COLO829 (cell line): ENCODE results near the gene MDFI.
"Not testable (repeated sequence)": the region's sequence is repeated elsewhere in the genome, so short reads cannot be mapped to it uniquely, and the experiment has no call there.

Experiments used
- DNase-seq: peaks from one replicate; pipeline ENCODE4 v3.0.0; 2012; ENCODE audit warnings: low spot score

The MDFI gene

GRCh38 chr6:41602864-41603608, 35.2 kb upstream of the MDFI start:
- peak; percentile 79 for DNase-seq

GRCh38 chr6:41604006-41604405, 34.3 kb upstream of the MDFI start:
- DNase-seq, result no peak

GRCh38 chr6:41605649-41606048, 32.6 kb upstream of the MDFI start:
- DNase-seq, result no peak

- DNase-seq, result no peak
These were observed 31.2 kb upstream of the MDFI start for GRCh38 chr6:41607036-41607435.

- DNase-seq, result no peak
These were observed 30.5 kb upstream of the MDFI start for GRCh38 chr6:41607736-41608135.

GRCh38 chr6:41608443-41609151, 29.7 kb upstream of the MDFI start:
- no peak for DNase-seq

GRCh38 chr6:41614715-41615114, 23.6 kb upstream of the MDFI start:
- DNase-seq, result no peak

- DNase-seq, result no peak
These were observed 23.0 kb upstream of the MDFI start for GRCh38 chr6:41615311-41615710.

- no peak for DNase-seq
These were observed 19.7 kb upstream of the MDFI start for GRCh38 chr6:41618598-41618997.

GRCh38 chr6:41619193-41619592, 19.1 kb upstream of the MDFI start:
- DNase-seq, result not testable (repeated sequence)

- DNase-seq, result no peak
These were observed 16.9 kb upstream of the MDFI start for GRCh38 chr6:41621367-41621766.

GRCh38 chr6:41621802-41622201, 16.5 kb upstream of the MDFI start:
- no peak for DNase-seq

- DNase-seq, result no peak
These were observed 15.9 kb upstream of the MDFI start for GRCh38 chr6:41622206-41622988.

GRCh38 chr6:41623330-41623729, 14.9 kb upstream of the MDFI start:
- no peak for DNase-seq

GRCh38 chr6:41624621-41625380, 13.5 kb upstream of the MDFI start:
- no peak for DNase-seq

GRCh38 chr6:41625442-41625841, 12.8 kb upstream of the MDFI start:
- DNase-seq, result no peak

GRCh38 chr6:41626022-41626421, 12.2 kb upstream of the MDFI start:
- no peak for DNase-seq

GRCh38 chr6:41626917-41627316, 11.4 kb upstream of the MDFI start:
- DNase-seq, result no peak

GRCh38 chr6:41629128-41629527, 9.1 kb upstream of the MDFI start:
- no peak for DNase-seq

GRCh38 chr6:41630069-41630468, 8.2 kb upstream of the MDFI start:
- no peak for DNase-seq

- DNase-seq, result no peak
These were observed 7.3 kb upstream of the MDFI start for GRCh38 chr6:41630946-41631345.

- no peak for DNase-seq
These were observed 5.1 kb upstream of the MDFI start for GRCh38 chr6:41633056-41633634.
